ENCODE results near the gene ZNF419. TPM values are rescaled to one million over a fixed set of nuclear protein-coding genes. Genes with fewer than 3 reads are reported as not detected.

The ZNF419 gene
- total RNA-seq: 7.3 and 8.8 TPM in 2 replicates

GRCh38 chr19:57487477-57488298 lies at the start of gene ZNF419:
ZNF419 (plus strand) TSS chr19:57487750; CDS start chr19:57487951, 201 bp downstream.

GRCh38 chr19:57477191-57478008 lies 10.2 kb upstream of the ZNF419 start, which contains the start of gene ZNF772:
ZNF772 (minus strand) TSS chr19:57477566; CDS start chr19:57477309, 257 bp downstream.

GRCh38 chr19:57499680-57500395 lies 12.3 kb downstream of the ZNF419 start, which contains the start of gene ZNF773:
ZNF773 (plus strand) TSS chr19:57499938; CDS start chr19:57500081, 143 bp downstream.

GRCh38 chr19:57527136-57527881 lies 39.8 kb downstream of the ZNF419 start, which contains the start of gene ZNF549:
ZNF549 (plus strand) TSS chr19:57527356; CDS start chr19:57527574, 218 bp downstream.

Other genes with a start within 250 kb of the ZNF419 start
- 18.5 and 22.3 TPM in 2 replicates for gene ZNF805, start 247.1 kb upstream of the ZNF419 start, total RNA-seq
- 40.9 and 45.5 TPM in 2 replicates for gene ZNF460, start 207.3 kb upstream of the ZNF419 start, total RNA-seq
- gene ZNF543, start 167.3 kb upstream of the ZNF419 start, total RNA-seq: 7.8 and 8.5 TPM in 2 replicates
- 7.4 and 7.8 TPM in 2 replicates for gene ZNF304, start 136.5 kb upstream of the ZNF419 start, total RNA-seq
- gene TRAPPC2B, start 124.2 kb upstream of the ZNF419 start, total RNA-seq: 7.4 and 14.0 TPM in 2 replicates
- gene ZNF547, start 124.2 kb upstream of the ZNF419 start, total RNA-seq: 1.6 and 2.1 TPM in 2 replicates
- gene ZNF548, start 97.9 kb upstream of the ZNF419 start, total RNA-seq: 9.7 and 15.6 TPM in 2 replicates
- gene ZNF17, start 76.6 kb upstream of the ZNF419 start, total RNA-seq: 8.2 and 11.0 TPM in 2 replicates
- gene ZNF749, start 52.4 kb upstream of the ZNF419 start, total RNA-seq: 7.8 and 13.8 TPM in 2 replicates
- gene VN1R1, start 30.6 kb upstream of the ZNF419 start, total RNA-seq: 0.30 and 0.32 TPM in 2 replicates
- gene ZNF772, start 10.2 kb upstream of the ZNF419 start, total RNA-seq: 8.8 and 13.1 TPM in 2 replicates
- 7.5 and 8.1 TPM in 2 replicates for gene ZNF773, start 12.2 kb downstream of the ZNF419 start, total RNA-seq
- gene ZNF549, start 39.6 kb downstream of the ZNF419 start, total RNA-seq: 3.5 and 5.2 TPM in 2 replicates
- gene ZNF550, start 72.1 kb downstream of the ZNF419 start, total RNA-seq: 2.9 and 5.8 TPM in 2 replicates
- 3.9 and 4.3 TPM in 2 replicates for gene ZNF416, start 91.2 kb downstream of the ZNF419 start, total RNA-seq
- gene ZIK1, start 96.4 kb downstream of the ZNF419 start, total RNA-seq: 1.6 and 2.9 TPM in 2 replicates
- gene ZNF530, start 112.1 kb downstream of the ZNF419 start, total RNA-seq: 1.4 and 7.1 TPM in 2 replicates
- gene ZNF134, start 126.5 kb downstream of the ZNF419 start, total RNA-seq: 14.9 and 18.5 TPM in 2 replicates
- 5.8 and 9.3 TPM in 2 replicates for gene ZNF211, start 145.4 kb downstream of the ZNF419 start, total RNA-seq
- gene ZSCAN4, start 181.2 kb downstream of the ZNF419 start, total RNA-seq: not detected in 2 replicates
- 7.4 and 9.4 TPM in 2 replicates for gene ZNF551, start 194.2 kb downstream of the ZNF419 start, total RNA-seq
- gene ZNF154, start 221.5 kb downstream of the ZNF419 start, total RNA-seq: 0.32 and 1.5 TPM in 2 replicates
- 4.2 and 7.0 TPM in 2 replicates for gene ZNF671, start 239.9 kb downstream of the ZNF419 start, total RNA-seq